AG10803 (cell line): Measurements from ENCODE around the gene COPG1.

ENCODE experiments used
- DNase-seq: peaks from one replicate; pipeline ENCODE4 v3.0.0; 2010; ENCODE audit warnings: low read depth
- H3K4me3 ChIP-seq: 2 replicates; pipeline ENCODE4 v1.5.1; 2011; ENCODE audit warnings: mild to moderate bottlenecking, low read length, control low read depth
- CTCF ChIP-seq: conservative IDR thresholded peaks from 2 replicates; pipeline ENCODE4 v1.5.1; 2011; ENCODE audit warnings: mild to moderate bottlenecking, low read length, control low read depth, inconsistent platforms

The COPG1 gene

GRCh38 chr3:129320261-129320660 lies 70.9 kb downstream of the COPG1 start:
- no peak for DNase-seq
- H3K4me3 ChIP-seq = no peak overlapping the region
- TF ChIP-seq CTCF = no peak

GRCh38 chr3:129320825-129321487 lies 71.5 kb downstream of the COPG1 start:
- no peak for DNase-seq
- TF ChIP-seq CTCF = no peak

GRCh38 chr3:129321887-129322286 lies 72.5 kb downstream of the COPG1 start:
- no peak for DNase-seq
- H3K4me3 ChIP-seq = no peak overlapping the region
- TF ChIP-seq CTCF = no peak

More at GRCh38 chr3:129320825-129321487, 71.5 kb downstream of the COPG1 start:
- no peak overlapping the region for H3K4me3 ChIP-seq

- no peak for DNase-seq
- peak; percentile 23 for TF ChIP-seq CTCF
- no peak overlapping the region for H3K4me3 ChIP-seq
These were observed 74.4 kb downstream of the COPG1 start for GRCh38 chr3:129323651-129324294.

GRCh38 chr3:129324855-129325254 lies 75.4 kb downstream of the COPG1 start:
- DNase-seq = no peak
- TF ChIP-seq CTCF = no peak
- no peak overlapping the region for H3K4me3 ChIP-seq

GRCh38 chr3:129325383-129325782 lies 76.0 kb downstream of the COPG1 start:
- no peak for TF ChIP-seq CTCF

GRCh38 chr3:129326138-129326537 lies 76.7 kb downstream of the COPG1 start:
- H3K4me3 ChIP-seq = no peak overlapping the region
- no peak for TF ChIP-seq CTCF
- no peak for DNase-seq

More at GRCh38 chr3:129325383-129325782, 76.0 kb downstream of the COPG1 start:
- H3K4me3 ChIP-seq = no peak overlapping the region
- DNase-seq = no peak
